HG03039 (cell line): ENCODE results near the gene ST6GAL1.
"Not testable (repeated sequence)": the region's sequence is repeated elsewhere in the genome, so short reads cannot be mapped to it uniquely, and the experiment has no call there.

Experiments
- ATAC-seq: cut with Tn5 transposase; IDR thresholded peaks from one replicate; pipeline ENCODE4 v1.9.1; 2021; ENCODE audit warnings: mild to moderate bottlenecking, moderate library complexity; ENCODE audit not compliant: unreplicated experiment

ST6GAL1 gene

DNA sequence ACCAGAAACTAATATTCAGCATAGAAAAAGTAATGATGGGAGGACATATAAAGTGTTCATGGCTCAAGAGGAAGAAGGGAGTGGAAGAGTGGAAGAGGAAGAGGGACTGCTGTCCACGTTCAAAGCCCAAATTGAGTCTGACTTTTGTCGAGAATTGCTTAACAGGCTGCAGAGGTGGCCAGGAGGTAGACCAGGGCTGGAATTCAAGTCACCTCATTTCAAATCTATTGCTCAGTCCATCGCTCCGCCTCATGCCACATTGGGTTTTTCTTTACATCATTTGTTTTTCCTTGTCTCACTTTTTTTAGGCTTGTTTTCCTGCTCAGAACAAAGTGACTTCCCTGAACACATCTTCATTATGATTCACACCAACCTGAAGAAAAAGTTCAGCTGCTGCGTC lies 112.0 kb downstream of the ST6GAL1 start:
- ATAC-seq: no peak

DNA sequence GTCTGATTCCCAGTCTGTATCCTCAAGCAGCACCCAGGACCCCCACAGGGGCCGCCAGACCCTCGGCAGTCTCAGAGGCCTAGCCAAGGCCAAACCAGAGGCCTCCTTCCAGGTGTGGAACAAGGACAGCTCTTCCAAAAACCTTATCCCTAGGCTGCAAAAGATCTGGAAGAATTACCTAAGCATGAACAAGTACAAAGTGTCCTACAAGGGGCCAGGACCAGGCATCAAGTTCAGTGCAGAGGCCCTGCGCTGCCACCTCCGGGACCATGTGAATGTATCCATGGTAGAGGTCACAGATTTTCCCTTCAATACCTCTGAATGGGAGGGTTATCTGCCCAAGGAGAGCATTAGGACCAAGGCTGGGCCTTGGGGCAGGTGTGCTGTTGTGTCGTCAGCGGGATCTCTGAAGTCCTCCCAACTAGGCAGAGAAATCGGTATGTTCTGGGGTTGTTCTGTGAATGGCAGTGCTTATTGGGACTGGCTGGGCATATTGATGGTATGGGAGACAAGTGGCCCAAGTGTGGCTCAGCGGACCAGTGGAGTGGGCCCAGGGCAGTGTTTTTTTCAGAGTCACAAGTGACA lies 112.6 kb downstream of the ST6GAL1 start:
- no peak for ATAC-seq

DNA sequence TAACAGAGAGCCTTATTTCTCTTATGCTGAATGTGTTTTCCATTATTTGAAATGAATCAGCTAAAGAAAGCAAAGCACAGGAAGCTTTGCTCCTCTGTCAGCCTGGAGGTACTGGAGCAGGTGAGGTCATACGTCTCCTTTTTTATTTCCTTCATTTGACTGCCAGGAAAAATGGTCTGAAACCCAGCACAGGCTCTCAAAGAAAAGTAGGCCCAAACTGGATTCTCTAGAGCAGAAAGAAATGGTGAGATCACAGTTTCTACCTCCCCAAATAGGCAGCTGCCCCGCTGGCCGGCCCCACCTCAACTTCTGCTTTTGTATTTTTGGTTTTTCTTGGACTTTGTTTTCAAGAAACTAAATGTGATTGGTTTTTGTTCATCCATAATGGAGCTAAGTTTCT lies 113.9 kb downstream of the ST6GAL1 start:
- peak; percentile 50 for ATAC-seq

DNA sequence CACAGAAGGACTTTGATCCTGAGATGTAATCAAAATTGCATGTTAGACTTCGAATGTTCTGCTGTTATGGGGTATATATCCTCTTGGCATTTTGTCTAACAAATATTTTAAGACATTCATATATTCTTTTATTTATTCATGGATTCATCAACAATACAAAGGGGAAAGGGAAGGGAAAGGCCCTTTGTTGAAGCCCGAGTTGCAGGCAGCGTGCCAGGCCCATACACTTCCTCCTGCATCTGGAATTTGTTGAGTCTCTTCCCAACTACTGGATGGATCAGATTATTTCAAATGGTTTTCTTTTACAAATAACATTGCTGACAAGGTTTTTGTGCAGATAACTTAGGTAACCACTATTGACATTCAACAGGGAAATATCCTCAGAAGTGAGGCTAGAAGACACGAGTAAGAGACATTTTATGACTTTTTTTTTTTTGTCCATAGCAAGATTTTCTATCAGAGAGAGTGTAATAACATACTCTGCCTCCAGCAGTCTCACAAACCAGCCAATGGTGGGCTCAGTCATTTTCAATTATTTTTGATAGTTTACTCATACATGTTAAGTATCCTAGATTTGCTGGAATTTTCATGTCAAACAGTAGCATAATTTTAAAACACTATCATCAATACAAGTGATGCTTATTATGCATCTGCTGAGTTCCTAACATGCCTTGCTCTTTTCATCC lies 114.7 kb downstream of the ST6GAL1 start:
- no peak for ATAC-seq

DNA sequence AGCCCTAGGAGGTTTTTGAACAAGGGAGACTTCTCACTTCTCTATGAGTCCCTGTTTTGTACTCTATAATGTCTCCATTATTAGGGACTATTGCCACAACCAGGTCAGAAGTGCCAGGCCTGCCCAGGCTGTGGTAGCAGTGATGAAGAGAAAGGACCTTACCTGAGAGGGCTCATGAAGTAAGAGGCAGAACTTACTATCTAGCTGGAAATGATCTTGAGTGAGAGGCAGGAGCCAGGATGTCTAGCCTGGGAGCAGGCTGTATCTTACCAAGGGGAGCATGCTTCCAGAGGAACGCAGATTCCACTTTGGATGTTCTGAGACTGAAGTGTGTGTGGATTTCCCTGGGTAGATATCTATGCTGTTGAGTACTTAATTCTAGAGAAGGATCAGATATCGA lies 115.7 kb downstream of the ST6GAL1 start:
- ATAC-seq: no peak

DNA sequence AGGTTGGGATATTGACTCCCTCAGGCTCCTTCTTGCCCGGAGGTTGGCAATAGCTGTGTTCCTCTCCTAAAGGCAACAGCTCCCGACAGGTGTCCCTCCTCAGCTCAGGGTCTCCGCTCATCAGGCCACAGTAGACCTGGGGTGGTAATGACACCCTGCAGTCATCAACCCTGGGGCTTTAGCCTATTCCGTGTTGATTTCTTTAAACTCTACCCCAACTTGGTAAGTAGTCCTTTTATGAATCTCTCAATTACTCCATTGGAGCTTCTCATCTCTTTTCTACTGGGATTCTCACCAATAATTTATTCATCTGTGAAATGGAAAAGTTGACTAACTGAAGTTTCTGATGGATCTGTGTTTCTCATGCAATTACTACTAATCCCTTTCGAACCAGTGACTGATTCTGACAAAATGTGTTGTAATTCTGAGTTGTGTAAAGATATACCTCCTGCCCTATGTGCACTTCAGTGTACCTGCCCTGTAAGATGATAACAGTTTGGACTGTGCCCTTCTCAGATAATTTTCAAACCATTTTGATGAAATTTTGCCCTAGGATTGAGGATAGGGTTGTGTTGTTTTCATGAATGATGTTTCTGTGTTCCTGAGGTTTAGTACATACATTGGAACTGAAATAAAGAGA lies 119.3 kb downstream of the ST6GAL1 start:
- no peak for ATAC-seq

DNA sequence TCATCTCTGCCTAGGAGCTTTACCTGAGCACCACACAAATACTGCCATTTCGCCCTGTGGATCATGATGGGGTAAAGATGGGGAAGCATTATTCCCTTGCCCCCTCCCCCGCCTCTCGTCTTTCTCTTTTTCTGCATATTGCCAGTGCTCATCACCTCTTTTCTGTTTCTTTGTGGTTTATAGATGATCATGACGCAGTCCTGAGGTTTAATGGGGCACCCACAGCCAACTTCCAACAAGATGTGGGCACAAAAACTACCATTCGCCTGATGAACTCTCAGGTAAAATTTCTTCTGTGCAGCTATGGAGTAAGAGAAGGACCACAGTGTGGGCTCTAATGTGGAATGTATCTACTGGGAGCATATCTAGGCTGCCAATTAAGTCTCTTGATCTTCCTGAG lies 120.7 kb downstream of the ST6GAL1 start:
- ATAC-seq: no peak

DNA sequence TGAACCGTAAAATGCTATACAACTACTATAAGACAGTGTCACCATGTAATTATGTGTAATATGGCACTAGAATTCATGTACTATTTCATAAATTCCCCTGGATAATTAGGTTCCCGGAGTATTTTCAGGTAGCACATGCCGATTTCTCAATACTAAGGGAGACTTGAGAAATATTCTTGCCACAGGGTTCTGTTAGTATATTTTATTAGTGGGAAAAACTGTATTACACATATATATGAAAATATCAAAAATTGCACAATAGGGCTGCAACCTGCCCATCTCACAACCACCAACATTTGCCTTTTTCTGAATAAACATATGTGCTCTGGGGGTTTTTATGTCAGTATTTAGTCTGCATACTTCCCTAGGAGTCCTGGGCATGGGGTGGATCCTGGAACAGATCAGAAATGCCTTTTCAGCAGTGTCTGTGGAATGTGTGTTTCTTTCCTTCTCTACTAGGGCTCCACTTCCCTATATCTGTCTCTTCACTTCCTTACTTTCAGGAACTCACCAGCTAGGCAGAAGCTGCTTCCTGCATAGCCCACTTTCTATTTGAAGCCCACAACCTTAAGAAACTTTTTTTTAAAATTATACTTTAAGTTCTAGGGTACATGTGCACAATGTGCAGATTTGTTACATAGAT lies 121.5 kb downstream of the ST6GAL1 start:
- ATAC-seq: no peak

DNA sequence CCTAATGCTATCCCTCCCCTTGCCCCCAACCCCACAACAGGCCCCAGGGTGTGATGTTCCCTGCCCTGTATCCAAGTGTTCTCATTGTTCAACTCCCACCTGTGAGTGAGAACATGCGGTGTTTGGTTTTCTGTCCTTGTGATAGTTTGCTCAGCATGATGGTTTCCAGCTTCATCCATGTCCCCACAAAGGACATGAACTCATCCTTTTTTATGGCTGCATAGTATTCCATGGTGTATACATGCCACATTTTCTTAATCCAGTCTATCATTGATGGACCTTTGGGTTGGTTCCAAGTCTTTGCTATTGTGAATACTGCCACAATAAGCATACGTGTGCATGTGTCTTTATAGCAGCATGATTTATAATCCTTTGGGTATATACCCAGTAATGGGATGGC lies 122.1 kb downstream of the ST6GAL1 start:
- ATAC-seq: not testable (repeated sequence)

DNA sequence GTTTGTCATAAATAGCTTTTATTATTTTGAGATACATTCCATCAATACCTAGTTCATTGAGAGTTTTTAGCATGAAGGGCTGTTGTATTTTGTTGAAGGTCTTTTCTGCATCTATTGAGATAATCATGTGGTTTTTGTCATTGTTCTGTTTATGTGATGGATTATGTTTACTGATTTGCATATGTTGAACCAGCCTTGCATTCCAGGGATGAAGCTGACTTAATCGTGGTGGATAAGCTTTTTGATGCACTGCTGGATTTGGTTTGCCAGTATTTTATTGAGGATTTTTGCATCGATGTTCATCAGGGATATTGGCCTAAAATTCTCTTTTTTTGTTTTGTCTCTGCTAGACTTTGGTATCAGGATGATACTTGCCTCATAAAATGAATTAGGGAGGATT lies 124.1 kb downstream of the ST6GAL1 start:
- not testable (repeated sequence) for ATAC-seq

DNA sequence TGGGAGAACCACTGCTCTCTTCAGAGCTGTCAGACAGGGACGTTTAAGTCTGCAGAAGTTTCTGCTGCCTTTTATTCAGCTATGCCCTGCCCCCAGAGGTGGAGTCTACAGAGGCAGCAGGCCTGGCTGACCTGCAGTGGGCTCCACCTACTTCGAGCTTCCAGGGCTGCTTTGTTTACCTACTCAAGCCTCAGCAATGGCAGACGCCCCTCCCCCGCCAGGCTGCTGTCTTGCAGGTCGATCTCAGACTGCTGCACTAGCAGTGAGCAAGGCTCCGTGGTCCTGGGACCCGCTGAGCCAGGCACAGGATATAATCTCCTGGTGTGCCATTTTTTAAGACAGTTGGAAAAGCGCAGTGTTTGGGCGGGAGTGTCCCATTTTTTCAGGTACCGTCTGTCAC lies 127.5 kb downstream of the ST6GAL1 start:
- not testable (repeated sequence) for ATAC-seq

DNA sequence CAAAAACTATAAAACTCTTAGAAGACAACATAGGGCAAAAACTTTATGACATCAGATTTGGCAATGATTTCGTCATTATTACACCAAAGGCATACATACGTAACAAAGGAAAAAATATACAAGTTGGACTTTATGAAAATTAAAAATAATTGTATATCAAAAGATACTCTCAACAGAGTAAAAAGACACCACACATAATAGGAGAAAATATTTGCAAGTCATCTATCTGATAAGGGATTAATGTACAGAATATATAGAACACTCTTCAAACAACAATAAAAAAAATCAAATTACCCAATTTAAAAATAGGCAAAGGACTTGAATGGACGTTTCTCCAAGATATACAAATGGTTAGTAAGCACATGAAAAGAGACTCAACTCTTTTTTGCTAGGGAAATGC lies 131.4 kb downstream of the ST6GAL1 start:
- no peak for ATAC-seq

DNA sequence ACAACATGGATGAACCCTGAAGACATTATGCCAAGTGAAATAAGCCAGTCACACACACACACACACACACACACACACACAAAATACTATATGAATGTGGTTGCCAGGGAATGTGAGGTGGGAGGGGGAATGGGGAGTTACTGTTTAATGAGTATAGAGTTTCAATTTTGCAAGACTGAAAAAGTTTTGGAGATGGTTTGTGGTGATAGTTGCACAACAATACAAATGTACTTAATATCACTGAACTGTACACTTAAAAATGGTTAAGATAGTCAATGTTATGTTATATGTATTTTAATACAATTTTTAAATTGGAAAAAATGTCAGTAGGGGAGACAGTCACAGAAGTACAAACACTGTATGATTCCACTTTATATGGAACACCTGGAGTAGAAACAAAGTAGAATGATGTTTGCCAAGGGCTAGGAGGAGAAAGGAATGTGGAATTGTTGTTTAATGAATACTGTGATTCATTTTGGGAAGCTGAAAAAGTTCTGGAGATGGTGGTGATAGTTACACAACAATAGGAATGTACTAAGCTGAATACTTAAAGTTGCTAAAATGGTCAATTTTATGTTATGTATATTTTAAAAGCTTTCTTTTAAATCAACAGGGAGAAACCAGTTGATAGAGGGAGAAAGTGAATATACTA lies 132.3 kb downstream of the ST6GAL1 start:
- ATAC-seq: no peak

DNA sequence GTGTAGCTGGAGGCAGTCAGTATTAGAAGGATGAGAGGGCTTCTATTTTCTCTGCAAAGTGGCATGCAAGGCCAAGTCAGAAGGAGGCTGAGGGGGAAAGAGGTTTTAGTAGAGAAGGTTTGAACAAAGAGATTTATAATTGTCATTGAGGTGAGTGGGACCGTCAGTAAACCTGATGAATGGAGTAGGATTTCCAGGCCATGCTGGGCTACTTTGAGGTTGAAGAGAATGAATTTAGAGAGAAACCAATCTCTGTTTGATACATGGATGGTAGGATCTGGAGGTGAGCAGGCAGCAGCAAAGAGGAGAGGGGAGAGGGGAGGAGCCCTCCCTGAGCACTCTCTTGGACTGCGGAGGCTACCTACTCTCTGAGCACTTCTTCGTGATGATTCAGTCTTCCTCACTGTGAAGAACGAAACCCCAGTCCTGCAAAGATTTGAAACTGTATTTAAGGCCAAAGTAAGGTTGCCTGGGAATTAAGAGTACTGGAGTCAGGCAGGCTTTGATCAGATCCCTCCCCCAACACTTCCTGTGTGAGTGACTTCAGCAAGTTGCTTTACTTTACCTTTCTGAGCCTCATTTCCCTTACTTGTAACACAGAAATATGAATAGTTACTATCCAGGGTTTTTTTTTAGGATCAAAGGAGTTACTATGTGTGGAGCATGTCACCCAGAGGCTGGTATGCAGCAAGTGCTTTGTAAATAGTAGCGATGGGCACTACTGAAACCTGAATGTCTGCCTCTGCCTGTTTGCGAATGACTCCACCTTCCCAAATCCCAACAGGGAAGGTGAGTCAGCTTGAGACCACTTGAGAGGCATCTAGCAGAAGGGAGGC lies 133.2 kb downstream of the ST6GAL1 start:
- no peak for ATAC-seq

DNA sequence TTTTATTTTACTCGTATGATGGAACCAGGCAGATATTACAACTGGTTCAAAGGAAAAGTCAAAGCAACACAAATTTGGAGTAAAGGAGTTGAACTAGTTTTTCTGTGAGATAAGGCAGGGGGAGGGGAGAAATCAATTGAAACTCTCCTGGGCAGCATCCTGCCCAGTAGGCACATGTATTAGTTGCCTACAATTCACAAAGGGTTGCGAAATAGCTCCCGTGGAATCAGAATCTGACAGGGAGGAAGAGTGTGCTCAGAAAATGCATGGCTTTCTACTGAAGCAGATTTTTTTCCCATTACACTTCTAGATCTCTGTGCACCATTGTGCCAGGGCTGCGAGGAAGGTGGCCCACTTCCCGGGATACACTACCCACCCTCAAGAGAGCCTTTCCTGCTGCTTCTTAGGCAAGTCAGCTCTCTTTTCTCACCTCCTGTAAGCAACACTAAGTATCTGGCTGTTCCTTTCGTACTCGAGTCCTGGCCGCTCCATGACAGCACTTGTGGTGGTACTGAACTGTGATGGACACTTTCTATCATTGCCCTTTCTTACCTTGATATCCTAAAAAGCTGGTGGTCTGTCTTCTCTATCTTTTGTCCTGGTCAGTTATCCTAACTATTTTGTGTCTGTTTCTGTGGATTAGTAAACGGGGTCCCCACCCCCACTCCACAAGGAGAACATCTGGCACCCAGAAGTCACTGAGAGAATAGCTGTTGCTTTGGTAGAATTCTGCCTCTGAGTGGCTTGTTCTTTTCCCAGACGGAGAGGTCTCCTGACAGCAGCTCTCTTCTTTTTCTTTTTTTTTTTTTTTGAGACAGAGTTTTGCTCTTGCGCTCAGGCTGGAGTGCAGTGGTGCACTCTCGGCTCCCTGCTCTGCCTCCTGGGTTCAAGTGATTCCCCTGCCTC lies 134.1 kb downstream of the ST6GAL1 start:
- ATAC-seq: no peak

DNA sequence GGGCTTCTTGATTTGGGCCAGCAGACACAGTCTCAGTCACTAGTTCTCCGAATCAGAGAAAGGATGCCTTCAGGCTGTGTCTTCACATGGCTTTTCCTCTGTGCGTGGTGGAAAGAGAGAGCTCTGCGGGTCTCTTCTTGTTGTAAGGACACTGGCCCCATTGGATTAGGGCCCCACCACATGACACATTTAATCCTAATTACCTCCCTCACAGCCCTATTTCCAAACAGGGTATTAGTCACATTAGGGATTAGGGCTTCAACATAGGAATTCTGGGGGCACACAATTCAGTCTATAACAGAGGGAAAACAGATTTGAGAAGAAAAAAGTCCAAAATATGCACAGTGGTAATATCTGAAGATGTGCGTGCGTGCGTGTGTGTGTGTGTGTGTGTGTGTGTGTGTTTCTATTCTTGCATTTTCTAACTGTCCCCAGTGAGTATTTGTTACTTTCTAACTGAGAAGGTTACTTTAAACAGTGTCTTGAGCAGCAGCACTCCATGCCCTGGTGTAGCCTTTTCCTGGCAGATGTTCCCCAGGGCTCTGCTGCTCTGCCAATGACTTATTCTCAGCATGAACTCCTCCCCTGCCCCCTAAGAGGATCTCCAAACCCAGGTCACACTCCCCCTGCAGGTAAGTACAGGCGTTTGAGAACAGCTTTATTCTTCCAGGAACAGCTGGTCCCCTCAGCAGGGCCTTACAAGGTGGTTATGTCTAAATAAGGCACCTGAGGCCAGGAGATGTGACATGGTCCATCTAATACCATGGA lies 136.1 kb downstream of the ST6GAL1 start:
- no peak for ATAC-seq

DNA sequence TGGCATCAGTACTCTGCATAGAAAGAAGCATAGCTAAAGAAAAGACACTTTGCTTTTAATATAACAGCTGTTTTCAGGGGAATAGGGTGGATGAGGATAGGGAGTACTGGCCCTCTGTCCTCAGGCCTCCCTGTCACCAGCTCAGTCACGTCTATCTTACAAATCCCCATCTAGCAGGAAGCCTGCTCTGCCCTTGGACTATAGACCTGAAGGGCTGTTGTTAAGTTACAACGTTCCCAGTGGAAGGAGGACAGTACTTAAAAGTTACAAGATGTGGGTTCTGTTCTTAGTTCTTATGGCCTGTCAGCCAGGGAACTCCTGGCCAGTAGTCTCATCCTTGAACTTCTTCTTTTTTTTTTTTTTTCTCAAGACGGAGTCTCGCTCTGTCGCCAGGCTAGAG lies 138.5 kb downstream of the ST6GAL1 start:
- no peak for ATAC-seq

DNA sequence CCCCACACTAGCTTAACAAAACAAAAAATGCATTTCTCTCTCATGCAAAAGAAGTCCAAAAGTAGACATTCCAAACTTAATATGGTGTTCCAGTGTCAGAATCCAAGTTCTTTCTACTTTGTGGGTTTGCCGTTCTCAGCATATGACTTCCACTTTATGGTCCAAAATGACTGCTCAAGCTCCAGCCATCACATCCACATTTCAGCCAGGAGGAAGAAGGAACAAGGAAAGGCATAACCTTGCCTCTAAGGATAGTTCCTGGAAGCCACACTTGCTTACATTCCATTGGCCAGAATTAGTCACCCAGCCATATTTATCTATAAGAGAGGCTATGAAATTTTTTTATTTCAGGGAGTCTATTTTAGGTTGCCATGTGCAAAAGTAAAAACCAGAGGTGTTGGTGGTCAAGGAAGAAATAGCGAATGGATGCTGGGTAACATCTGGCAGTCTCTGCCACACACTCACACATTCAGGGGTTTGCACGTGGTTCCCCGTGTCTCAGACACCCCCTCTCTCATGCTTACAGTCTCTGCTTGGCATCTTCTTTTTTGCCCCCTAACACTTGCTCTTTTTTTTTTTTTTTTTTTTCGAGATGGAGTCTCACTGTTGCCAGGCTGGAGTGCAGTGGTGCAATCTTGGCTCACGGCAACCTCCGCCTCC lies 139.7 kb downstream of the ST6GAL1 start:
- ATAC-seq: no peak
